Measurements from ENCODE around the gene CDC25B. TPM values are rescaled to one million over a fixed set of nuclear protein-coding genes. Genes with fewer than 3 reads are reported as not detected.

Gene CDC25B
- total and polyA plus RNA-seq, 2 of the 13 experiments (the other 11 are each of a cell fraction or from before 2014, with no cell fraction given), result 14.5 to 19.4 TPM

GRCh38 chr20:3753098-3753497, 43.0 kb upstream of the CDC25B start (continued):
- TF ChIP-seq ATF2 (CRISPR knock-in tag; IDR thresholded peaks at IDR 0.05) (no peak), NFAT5 (CRISPR knock-in tag; IDR thresholded peaks at IDR 0.05) (no peak), HNF1A (IDR thresholded peaks at IDR 0.05; ENCODE audit: low read depth) (no peak), HNF1A (CRISPR knock-in tag; IDR thresholded peaks at IDR 0.05; ENCODE audit: borderline replicate concordance) (no peak), LBX2 (CRISPR knock-in tag; IDR thresholded peaks at IDR 0.05; ENCODE audit: borderline replicate concordance) (no peak), DBP (CRISPR knock-in tag; IDR thresholded peaks at IDR 0.05; ENCODE audit: not compliant biosample characterization) (no peak), THAP8 (CRISPR knock-in tag; IDR thresholded peaks at IDR 0.05; ENCODE audit: borderline replicate concordance) (no peak), RXRA (CRISPR knock-in tag; IDR thresholded peaks at IDR 0.05) (no peak), ZBTB38 (CRISPR knock-in tag; IDR thresholded peaks at IDR 0.05) (no peak), RBM22 (optimal IDR thresholded peaks at IDR 0.05; ENCODE audit: low read length) (no peak), RBM39 (IDR thresholded peaks at IDR 0.05; ENCODE audit: low read depth, low read length, poor library complexity, severe bottlenecking) (no peak), SALL1 (CRISPR knock-in tag; IDR thresholded peaks at IDR 0.05) (peak; percentile 33; the same call in 1 of the 2 replicates), LCORL (IDR thresholded peaks at IDR 0.05) (no peak), LCORL (CRISPR knock-in tag; IDR thresholded peaks at IDR 0.05) (peak; percentile 63; the same call in 1 of the 2 replicates), ZNF256 (CRISPR knock-in tag; conservative IDR thresholded peaks at IDR 0.05) (no peak), TFAP4 (IDR thresholded peaks at IDR 0.05; ENCODE audit: borderline replicate concordance, low read depth) (peak; percentile 77; the same call in 1 of the 2 replicates)

Data from HepG2 (cell line).